M059J (cell line): ENCODE data around the gene STOX1. TPM values are rescaled to one million over a fixed set of nuclear protein-coding genes. Genes with fewer than 3 reads are reported as not detected.
A peak's percentile ranks its signal among the peaks of the same experiment; 100 is the strongest.
"Not testable (repeated sequence)": the region's sequence is repeated elsewhere in the genome, so short reads cannot be mapped to it uniquely, and the experiment has no call there.

ENCODE experiments used
- DNase-seq: peaks from one replicate; pipeline ENCODE4 v3.0.0-alpha.2; 2012; ENCODE audit warnings: low read depth
- total RNA-seq: library from RNA; depleted of rRNA; stranded (reverse); fragments of >200 nt; shearing (Covaris generic); gene quantifications from 2 replicates; pipeline ENCODE4 v1.2.3, GENCODE V29; 2014

Gene STOX1
- total RNA-seq, 1 experiment from 2014 or later, result 2.2 TPM

GRCh38 chr10:68828833-68829232, 1.5 kb downstream of the STOX1 start:
- DNase-seq, result no peak

- DNase-seq, result no peak
Observed at GRCh38 chr10:68829521-68829920, 2.2 kb downstream of the STOX1 start.

- no peak for DNase-seq
Observed at GRCh38 chr10:68829952-68830351, 2.6 kb downstream of the STOX1 start.

- peak; percentile 4 for DNase-seq
Observed at GRCh38 chr10:68831961-68832455, 4.7 kb downstream of the STOX1 start.

- DNase-seq, result peak; percentile 40
Observed at GRCh38 chr10:68832601-68833000, 5.3 kb downstream of the STOX1 start.

- no peak for DNase-seq
Observed at GRCh38 chr10:68837626-68838322, 10.4 kb downstream of the STOX1 start.

GRCh38 chr10:68840650-68841049, 13.3 kb downstream of the STOX1 start:
- DNase-seq, result not testable (repeated sequence)

GRCh38 chr10:68848281-68848680, 20.9 kb downstream of the STOX1 start:
- no peak for DNase-seq

- DNase-seq, result no peak
Observed at GRCh38 chr10:68848806-68849205, 21.5 kb downstream of the STOX1 start.

GRCh38 chr10:68856352-68856751, 29.0 kb downstream of the STOX1 start:
- DNase-seq, result no peak

GRCh38 chr10:68857005-68857404, 29.7 kb downstream of the STOX1 start:
- DNase-seq, result no peak

- peak; percentile 5 for DNase-seq
Observed at GRCh38 chr10:68861253-68861652, 33.9 kb downstream of the STOX1 start.

- no peak for DNase-seq
Observed at GRCh38 chr10:68864611-68865010, 37.3 kb downstream of the STOX1 start.

GRCh38 chr10:68868173-68868572, 40.8 kb downstream of the STOX1 start:
- not testable (repeated sequence) for DNase-seq

GRCh38 chr10:68869623-68870022, 42.3 kb downstream of the STOX1 start:
- no peak for DNase-seq

GRCh38 chr10:68870061-68870460, 42.7 kb downstream of the STOX1 start:
- DNase-seq, result no peak

- no peak for DNase-seq
Observed at GRCh38 chr10:68870545-68871104, 43.3 kb downstream of the STOX1 start.

- DNase-seq, result peak; percentile 40
Observed at GRCh38 chr10:68871105-68871711, 43.9 kb downstream of the STOX1 start.

GRCh38 chr10:68871731-68872342, 44.5 kb downstream of the STOX1 start:
- peak; percentile 95 for DNase-seq

GRCh38 chr10:68876246-68877138, 49.2 kb downstream of the STOX1 start:
- DNase-seq, result no peak

- DNase-seq, result no peak
Observed at GRCh38 chr10:68877482-68878110, 50.3 kb downstream of the STOX1 start.
